Esophagus squamous epithelium (tissue), 4 donors: ENCODE results near the gene RHOU.

Experiments used
- POLR2A ChIP-seq, 4 donors: fragments of 450-650 bp; IDR thresholded peaks; one replicate each; pipeline ENCODE4 v1.6.1; 2017; ENCODE audit warnings: antibody characterized with exemption in 4 of 4, mild to moderate bottlenecking in 4 of 4, moderate library complexity in 3 of 4
- TF ChIP-seq, protein P1 (sequence below), 6 experiments: fragments of 450-650 bp in 4 of 6; fragments of 200-600 bp in 2 of 6; sonication (generic) in 2 of 6; IDR thresholded peaks; one replicate each; pipeline ENCODE4 v1.5.1; 2016 to 2019; ENCODE audit warnings: antibody characterized with exemption in 6 of 6, mild to moderate bottlenecking in 4 of 6, moderate library complexity in 4 of 6

GRCh38 chr1:228767636-228768354 lies 32.5 kb downstream of the RHOU start:
- TF ChIP-seq, protein P1, sequence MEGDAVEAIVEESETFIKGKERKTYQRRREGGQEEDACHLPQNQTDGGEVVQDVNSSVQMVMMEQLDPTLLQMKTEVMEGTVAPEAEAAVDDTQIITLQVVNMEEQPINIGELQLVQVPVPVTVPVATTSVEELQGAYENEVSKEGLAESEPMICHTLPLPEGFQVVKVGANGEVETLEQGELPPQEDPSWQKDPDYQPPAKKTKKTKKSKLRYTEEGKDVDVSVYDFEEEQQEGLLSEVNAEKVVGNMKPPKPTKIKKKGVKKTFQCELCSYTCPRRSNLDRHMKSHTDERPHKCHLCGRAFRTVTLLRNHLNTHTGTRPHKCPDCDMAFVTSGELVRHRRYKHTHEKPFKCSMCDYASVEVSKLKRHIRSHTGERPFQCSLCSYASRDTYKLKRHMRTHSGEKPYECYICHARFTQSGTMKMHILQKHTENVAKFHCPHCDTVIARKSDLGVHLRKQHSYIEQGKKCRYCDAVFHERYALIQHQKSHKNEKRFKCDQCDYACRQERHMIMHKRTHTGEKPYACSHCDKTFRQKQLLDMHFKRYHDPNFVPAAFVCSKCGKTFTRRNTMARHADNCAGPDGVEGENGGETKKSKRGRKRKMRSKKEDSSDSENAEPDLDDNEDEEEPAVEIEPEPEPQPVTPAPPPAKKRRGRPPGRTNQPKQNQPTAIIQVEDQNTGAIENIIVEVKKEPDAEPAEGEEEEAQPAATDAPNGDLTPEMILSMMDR (IDR thresholded peaks at IDR 0.05) = no peak
- TF ChIP-seq POLR2A (IDR thresholded peaks at IDR 0.05) = no peak
